Spinal cord (tissue), 10 donors: ENCODE measurements around the gene MAGEA2. TPM values are rescaled to one million over a fixed set of nuclear protein-coding genes. Genes with fewer than 3 reads are reported as not detected.
"Not testable (repeated sequence)": the region's sequence is repeated elsewhere in the genome, so short reads cannot be mapped to it uniquely, and the experiment has no call there.

Experiments
- DNase-seq, 6 donors: peaks; one replicate each; pipeline versions ENCODE4 v3.0.0 to v3.0.0-alpha.2; 2013 to 2015; ENCODE audit warnings: low spot score in 6 of 6, low read depth in 4 of 6
- H3K27ac ChIP-seq: one replicate; pipeline ENCODE4 v1.5.1; 2013; ENCODE audit warnings: low read depth, low read length, control low read depth
- H3K27me3 ChIP-seq: one replicate; pipeline ENCODE4 v1.6.1; 2013; ENCODE audit warnings: low read length; ENCODE audit not compliant: control insufficient read depth, insufficient read depth
- H3K36me3 ChIP-seq: one replicate; pipeline ENCODE4 v1.6.1; 2013; ENCODE audit warnings: low read length; ENCODE audit not compliant: control insufficient read depth, insufficient read depth
- H3K4me1 ChIP-seq: one replicate; pipeline ENCODE4 v1.6.1; 2013; ENCODE audit warnings: low read length; ENCODE audit not compliant: control insufficient read depth, insufficient read depth
- H3K4me3 ChIP-seq: one replicate; pipeline ENCODE4 v1.5.1; 2013; ENCODE audit warnings: low read depth, low read length, control low read depth
- H3K9me3 ChIP-seq: one replicate; pipeline ENCODE4 v1.6.1; 2013; ENCODE audit warnings: low read length; ENCODE audit not compliant: control insufficient read depth, insufficient read depth
- WGBS: methylation state at CpG from one replicate; pipeline ENCODE4 v1.1.5; 2013; ENCODE audit warnings: missing lambda C conversion rate; ENCODE audit not compliant: insufficient coverage; 5-methylcytosine and 5-hydroxymethylcytosine counted together
- long read RNA-seq, 4 donors: transcript quantifications; one replicate each; lab custom pipeline, GENCODE V29; 2026
- polyA plus RNA-seq, 2 donors: library from polyadenylated mRNA; unstranded; fragments of 120-200 nt; gene quantifications; one replicate each; pipeline ENCODE4 v1.2.1, GENCODE V29; 2013; ENCODE audit not compliant: insufficient read length in 2 of 2
- total RNA-seq, 2 donors: library from RNA; depleted of rRNA in 1 of 2; stranded (reverse); fragments of 120-200 nt in 1 of 2; fragments of >200 nt in 1 of 2; gene quantifications; one replicate each; pipeline versions ENCODE4 v1.2.3 to v1.2.4, GENCODE V29; 2013 to 2014
- donor health status: healthy.

Gene MAGEA2
- total RNA-seq (not detected), polyA plus RNA-seq (not detected)
- long read RNA-seq, donor 1: 0 reads
- long read RNA-seq, donor 2: 0 reads
- long read RNA-seq, donor 3: 0 reads
- long read RNA-seq, donor 4: 0 reads

GRCh38 chrX:152753686-152754650 is at the start of gene MAGEA2:
Gene MAGEA2, minus strand, starts transcription at chrX:152753842. Its CDS starts 2,479 bp downstream, at chrX:152751363.
- not testable (repeated sequence) for H3K4me3 ChIP-seq, H3K27me3 ChIP-seq, H3K4me1 ChIP-seq, DNase-seq, H3K27ac ChIP-seq, H3K36me3 ChIP-seq, H3K9me3 ChIP-seq
- no CpG with 5 or more reads among the region's 35 CpGs for WGBS

GRCh38 chrX:152798945-152799344 is 45.3 kb upstream of the MAGEA2 start:
- no peaks in the 10 kb centered on the region for H3K4me1 ChIP-seq
- H3K27me3 ChIP-seq: no peaks in the 10 kb centered on the region
- H3K27ac ChIP-seq: no peak overlapping the region
- H3K36me3 ChIP-seq: no peaks in the 10 kb centered on the region
- DNase-seq: no peak
- H3K4me3 ChIP-seq: no peak overlapping the region
- WGBS: no CpG with 5 or more reads among the region's 1 CpG
- no peaks in the 10 kb centered on the region for H3K9me3 ChIP-seq

GRCh38 chrX:152787062-152787461 is 33.4 kb upstream of the MAGEA2 start:
- WGBS: no CpG with 5 or more reads among the region's 3 CpGs
- H3K4me3 ChIP-seq, H3K27ac ChIP-seq, H3K27me3 ChIP-seq, DNase-seq, H3K9me3 ChIP-seq, H3K4me1 ChIP-seq, H3K36me3 ChIP-seq: not testable (repeated sequence)

GRCh38 chrX:152769549-152770289 is 16.1 kb upstream of the MAGEA2 start, which contains the start of gene MAGEA6:
Gene MAGEA6, minus strand, starts transcription at chrX:152769689. Its CDS starts 2,039 bp downstream, at chrX:152767650.
- H3K4me3 ChIP-seq, H3K36me3 ChIP-seq, H3K27me3 ChIP-seq, H3K9me3 ChIP-seq, H3K27ac ChIP-seq, DNase-seq, H3K4me1 ChIP-seq: not testable (repeated sequence)
- WGBS: no CpG with 5 or more reads among the region's 29 CpGs

GRCh38 chrX:152766562-152766961 is 12.9 kb upstream of the MAGEA2 start:
- 77% methylated on average over 5 of the region's 9 CpGs for WGBS
- not testable (repeated sequence) for H3K4me1 ChIP-seq, H3K27me3 ChIP-seq, H3K27ac ChIP-seq, H3K36me3 ChIP-seq, DNase-seq, H3K4me3 ChIP-seq, H3K9me3 ChIP-seq

- not testable (repeated sequence) for DNase-seq, H3K4me3 ChIP-seq, H3K27me3 ChIP-seq, H3K27ac ChIP-seq, H3K36me3 ChIP-seq, H3K9me3 ChIP-seq, H3K4me1 ChIP-seq
- WGBS: no CpG with 5 or more reads among the region's 7 CpGs
Observed at GRCh38 chrX:152761582-152761981, 7.9 kb upstream of the MAGEA2 start.

GRCh38 chrX:152759544-152759943 is 5.9 kb upstream of the MAGEA2 start:
- not testable (repeated sequence) for H3K27ac ChIP-seq, H3K9me3 ChIP-seq, H3K36me3 ChIP-seq, H3K4me1 ChIP-seq, DNase-seq, H3K4me3 ChIP-seq, H3K27me3 ChIP-seq
- WGBS: no CpG with 5 or more reads among the region's 7 CpGs

GRCh38 chrX:152758918-152759317 is 5.3 kb upstream of the MAGEA2 start, which contains the start of gene CSAG3:
Gene CSAG3, plus strand, starts transcription at chrX:152759218.
- DNase-seq, H3K36me3 ChIP-seq, H3K27ac ChIP-seq, H3K4me1 ChIP-seq, H3K9me3 ChIP-seq, H3K27me3 ChIP-seq, H3K4me3 ChIP-seq: not testable (repeated sequence)
- no CpG with 5 or more reads among the region's 2 CpGs for WGBS

GRCh38 chrX:152754871-152755270 is 1.2 kb upstream of the MAGEA2 start:
- H3K4me3 ChIP-seq, H3K36me3 ChIP-seq, H3K4me1 ChIP-seq, H3K27me3 ChIP-seq, H3K27ac ChIP-seq, DNase-seq, H3K9me3 ChIP-seq: not testable (repeated sequence)
- no CpG with 5 or more reads among the region's 5 CpGs for WGBS
